Adrenal gland (tissue), 5 donors: ENCODE data around the gene TSN.

ENCODE experiments used
- CTCF ChIP-seq, 6 experiments: fragments of 450-650 bp in 4 of 6; fragments of 200-600 bp in 2 of 6; sonication (generic) in 1 of 6; IDR thresholded peaks; 1 replicate in 5 of 6; 2 replicates in 1 of 6; pipeline versions ENCODE4 v1.5.1 to v1.8.0; 2016 to 2021; ENCODE audit warnings: antibody characterized with exemption in 6 of 6, mild to moderate bottlenecking in 2 of 6, moderate library complexity in 1 of 6
- POLR2A ChIP-seq, 2 donors: fragments of 450-650 bp; IDR thresholded peaks; one replicate each; pipeline ENCODE4 v1.6.1; 2017; ENCODE audit warnings: antibody characterized with exemption in 2 of 2, mild to moderate bottlenecking in 2 of 2, moderate library complexity in 1 of 2
- donor health status: DM: no; HTN: no; CAD: no.

- TF ChIP-seq CTCF (IDR thresholded peaks at IDR 0.05) (no peak), POLR2A (IDR thresholded peaks at IDR 0.05) (no peak)
These were observed 35.8 kb downstream of the TSN start for GRCh38 chr2:121791290-121791689.
